Activated CD4-positive, alpha-beta T cell treated with anti-CD3 and anti-CD28 coated beads, Interleukin-10, Interleukin-2, amounts not matched to agents 100 ng/mL and 50 ng/mL, durations not matched to agents 16 hours and 8 hours (primary cell): ENCODE results near the gene ADSL.
A peak's percentile ranks its signal among the peaks of the same experiment; 100 is the strongest.

Experiments used
- DNase-seq: peaks from one replicate; pipeline ENCODE4 v3.0.0-alpha.2; 2020

The ADSL gene

GRCh38 chr22:40420341-40421081 is 74.2 kb downstream of the ADSL start:
- DNase-seq, result no peak

GRCh38 chr22:40421082-40421350 is 74.7 kb downstream of the ADSL start:
- no peak for DNase-seq

DNA sequence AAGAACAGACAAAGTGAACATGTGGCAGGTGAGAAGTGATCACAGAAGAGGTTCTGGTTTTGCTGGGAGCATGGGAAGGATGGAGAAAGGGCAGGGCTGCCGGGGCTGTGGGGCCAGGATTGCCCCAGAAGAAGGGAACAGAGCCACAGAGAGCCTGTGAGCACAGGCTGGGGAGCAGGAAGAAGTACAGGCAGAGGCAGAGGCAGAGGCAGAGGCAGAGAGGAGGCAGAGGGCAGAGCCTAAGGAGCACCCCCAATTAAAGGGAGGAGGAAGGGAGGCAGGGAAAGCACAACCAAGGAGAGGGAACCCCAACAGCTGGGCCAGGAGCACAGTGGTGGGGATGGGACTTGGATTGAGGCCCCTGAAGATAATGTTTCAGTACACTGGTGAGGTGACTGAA is 75.6 kb downstream of the ADSL start:
- DNase-seq, result no peak

- no peak for DNase-seq
Observed at GRCh38 chr22:40422558-40423309, 76.4 kb downstream of the ADSL start.

- DNase-seq, result no peak
Observed at GRCh38 chr22:40423310-40423688, 77.0 kb downstream of the ADSL start.

DNA sequence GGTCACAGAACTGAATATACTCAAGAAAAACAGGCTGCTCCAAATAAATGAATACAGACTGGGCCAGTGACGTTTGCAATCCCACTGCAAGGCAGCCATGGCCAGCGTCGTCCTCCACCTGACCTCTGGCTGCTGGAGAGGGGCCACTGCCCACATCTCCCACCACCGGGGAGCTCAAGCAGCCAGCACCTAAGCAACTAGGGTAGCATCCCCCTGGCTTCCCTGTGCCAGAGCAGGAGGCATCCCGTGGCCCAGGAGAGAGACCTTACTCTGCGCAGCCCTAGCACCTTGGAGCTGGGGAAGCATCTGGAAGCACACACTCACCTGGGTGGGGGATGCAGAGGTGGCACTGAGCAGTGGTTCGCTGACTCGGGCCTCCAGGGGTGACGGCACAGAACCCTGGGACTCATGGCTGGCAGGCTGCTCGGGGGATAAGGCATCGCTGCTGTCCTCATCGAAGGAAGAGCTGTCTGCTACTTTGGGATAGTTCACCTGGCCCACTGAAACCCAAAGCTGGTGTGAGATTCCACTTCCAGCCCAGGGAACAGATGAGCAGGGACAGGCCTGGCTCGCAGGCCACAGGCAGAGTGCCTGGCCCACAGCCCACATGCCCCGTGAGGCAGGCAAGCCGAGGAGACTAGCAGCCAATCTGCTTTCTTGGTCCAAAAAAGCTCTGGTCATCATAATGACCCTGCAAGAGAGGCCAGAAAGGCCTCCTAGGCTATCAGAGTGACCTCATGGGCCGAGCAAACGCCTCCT is 77.8 kb downstream of the ADSL start:
- DNase-seq, result no peak

DNA sequence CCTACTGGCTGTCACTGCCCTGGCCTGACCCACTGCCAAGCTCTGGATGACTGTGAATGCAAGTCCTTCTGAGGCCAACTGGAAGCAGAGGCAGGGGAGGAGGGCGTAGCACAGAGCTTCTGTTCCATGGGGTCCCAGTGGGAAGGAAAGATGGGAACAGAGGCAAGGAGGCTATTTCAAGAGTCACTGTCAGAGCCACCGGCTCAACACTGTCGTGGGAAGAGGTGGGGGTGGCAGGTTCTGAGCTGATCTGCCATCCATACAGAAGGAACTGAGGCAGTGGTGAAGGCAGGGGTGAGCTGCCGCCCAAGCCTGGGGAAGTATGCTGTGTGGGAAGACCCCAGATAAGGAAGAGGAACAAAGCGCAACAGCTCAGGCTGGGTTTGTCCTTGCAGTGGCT is 78.8 kb downstream of the ADSL start:
- DNase-seq, result no peak

DNA sequence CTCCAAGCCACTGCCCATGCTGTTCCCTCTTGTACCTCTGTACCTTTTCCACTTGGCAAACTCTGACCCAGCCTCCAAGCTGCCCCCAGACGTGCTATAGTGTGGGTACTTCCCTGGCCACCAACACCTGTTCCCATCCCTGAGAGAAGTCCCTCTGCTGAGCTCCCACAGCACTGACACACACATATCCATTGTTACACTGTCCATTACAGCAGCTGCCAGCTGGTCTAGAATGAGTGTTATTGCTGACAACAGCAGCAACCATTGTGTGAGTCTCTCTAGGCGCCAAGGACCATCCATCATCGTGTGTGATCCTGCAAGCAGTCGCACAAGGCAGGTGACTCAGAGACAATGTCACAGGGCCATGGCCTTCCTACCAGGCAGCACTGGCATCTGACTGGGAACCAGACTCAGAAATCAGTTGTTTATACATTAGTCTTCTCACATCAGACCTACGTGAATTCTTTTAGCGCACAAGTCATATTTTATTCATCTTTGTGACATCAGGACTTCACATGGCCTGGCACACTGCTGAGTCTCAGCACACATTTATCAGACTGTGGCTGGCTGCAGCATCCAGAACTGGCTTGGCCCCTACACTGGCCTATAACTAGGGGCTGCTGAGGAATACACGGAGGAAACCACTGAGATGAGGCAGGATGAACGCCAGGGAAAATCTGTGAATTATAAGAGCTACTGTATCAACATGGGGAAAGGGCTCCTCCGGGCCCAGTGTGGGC is 80.5 kb downstream of the ADSL start:
- no peak for DNase-seq

DNA sequence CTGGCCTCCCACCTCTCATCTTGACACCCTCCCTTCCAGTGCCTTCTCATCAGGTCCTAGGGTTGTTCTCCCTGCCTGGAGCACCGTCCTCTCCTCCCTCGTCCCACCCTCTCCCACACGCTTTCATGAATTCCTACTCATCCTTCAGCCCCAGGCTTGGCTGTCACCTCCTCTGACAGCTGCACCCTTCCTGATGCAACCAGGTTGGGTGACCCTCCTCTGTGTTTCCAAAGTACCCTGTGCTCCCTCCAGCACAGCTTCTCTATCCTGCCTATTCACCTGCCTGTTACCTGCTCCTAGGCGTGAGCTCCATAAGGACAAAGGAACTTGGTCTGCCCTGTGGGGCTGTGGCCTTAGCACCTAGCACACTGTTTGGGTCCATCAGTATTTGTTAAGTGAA is 82.5 kb downstream of the ADSL start:
- DNase-seq, result no peak

- DNase-seq, result no peak
Observed at GRCh38 chr22:40429481-40429880, 83.2 kb downstream of the ADSL start.

- DNase-seq, result no peak
Observed at GRCh38 chr22:40430991-40431390, 84.7 kb downstream of the ADSL start.

DNA sequence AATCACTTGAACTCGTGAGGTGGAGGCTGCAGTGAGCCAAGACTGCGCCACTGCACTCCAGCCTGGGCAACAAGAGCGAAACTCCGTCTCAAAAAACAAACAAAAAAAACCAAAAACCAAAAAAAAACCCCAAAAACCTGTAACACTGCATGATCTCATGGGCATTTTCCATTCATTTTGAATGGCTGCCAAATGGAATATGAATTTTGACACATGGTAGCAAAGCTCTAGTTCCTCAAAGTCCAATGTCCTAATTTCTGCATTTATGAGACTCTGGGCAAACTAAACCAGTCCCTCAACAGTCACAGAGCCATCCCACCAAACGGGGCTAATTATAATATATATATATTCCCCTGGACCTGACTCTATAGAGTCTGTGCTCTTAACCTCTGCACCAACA is 85.9 kb downstream of the ADSL start:
- no peak for DNase-seq

DNA sequence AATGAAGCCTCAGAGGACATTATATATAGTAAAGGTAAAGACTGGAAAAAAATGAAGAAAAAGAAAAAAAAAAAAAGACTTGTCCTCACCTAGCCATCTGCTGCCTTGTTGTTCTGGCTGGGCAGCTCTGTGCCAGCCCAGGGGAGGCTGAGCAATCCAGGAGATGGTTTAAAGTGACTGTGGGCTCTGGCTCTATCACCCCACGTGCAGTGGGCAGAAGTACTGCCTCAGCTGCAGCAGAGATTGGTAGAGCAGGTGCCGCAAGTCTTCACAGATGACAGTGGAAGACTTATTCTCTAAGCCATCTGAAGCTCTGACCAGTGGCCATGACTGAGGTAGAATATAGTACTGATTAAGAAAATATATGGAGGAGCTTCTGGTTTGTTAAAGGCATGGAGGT is 86.3 kb downstream of the ADSL start:
- no peak for DNase-seq

- no peak for DNase-seq
Observed at GRCh38 chr22:40433416-40434090, 87.3 kb downstream of the ADSL start.

DNA sequence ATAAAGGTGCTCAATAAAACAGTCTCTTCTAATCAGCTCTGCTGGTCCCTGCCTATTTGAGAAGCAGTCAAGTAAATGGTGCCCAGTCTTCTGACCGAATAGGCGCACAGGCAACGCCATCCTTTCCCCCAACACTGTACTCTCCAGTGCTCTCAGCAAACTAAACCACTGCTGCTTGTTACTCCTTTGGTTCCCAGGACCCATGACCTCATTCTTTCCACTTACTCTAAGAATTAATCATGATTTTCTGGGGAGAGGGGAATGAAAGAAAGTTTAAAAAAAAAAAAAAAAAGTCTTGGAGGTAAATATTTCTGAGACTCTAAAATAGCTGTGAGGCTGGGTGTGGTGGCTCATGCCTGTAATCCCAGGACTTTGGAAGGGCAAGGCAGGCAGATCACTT is 87.8 kb downstream of the ADSL start:
- DNase-seq, result no peak

- DNase-seq, result no peak
Observed at GRCh38 chr22:40434745-40435144, 88.4 kb downstream of the ADSL start.

GRCh38 chr22:40436505-40437431 is 90.5 kb downstream of the ADSL start:
- peak; percentile 49 for DNase-seq
